Measurements from ENCODE around the gene RIMOC1. TPM values are rescaled to one million over a fixed set of nuclear protein-coding genes. Genes with fewer than 3 reads are reported as not detected.
A peak's percentile ranks its signal among the peaks of the same experiment; 100 is the strongest.

RIMOC1 gene
- total RNA-seq (2014; rRNA removed; shearing (Covaris generic)) = 8.1 and 9.9 TPM in 2 replicates

DNA sequence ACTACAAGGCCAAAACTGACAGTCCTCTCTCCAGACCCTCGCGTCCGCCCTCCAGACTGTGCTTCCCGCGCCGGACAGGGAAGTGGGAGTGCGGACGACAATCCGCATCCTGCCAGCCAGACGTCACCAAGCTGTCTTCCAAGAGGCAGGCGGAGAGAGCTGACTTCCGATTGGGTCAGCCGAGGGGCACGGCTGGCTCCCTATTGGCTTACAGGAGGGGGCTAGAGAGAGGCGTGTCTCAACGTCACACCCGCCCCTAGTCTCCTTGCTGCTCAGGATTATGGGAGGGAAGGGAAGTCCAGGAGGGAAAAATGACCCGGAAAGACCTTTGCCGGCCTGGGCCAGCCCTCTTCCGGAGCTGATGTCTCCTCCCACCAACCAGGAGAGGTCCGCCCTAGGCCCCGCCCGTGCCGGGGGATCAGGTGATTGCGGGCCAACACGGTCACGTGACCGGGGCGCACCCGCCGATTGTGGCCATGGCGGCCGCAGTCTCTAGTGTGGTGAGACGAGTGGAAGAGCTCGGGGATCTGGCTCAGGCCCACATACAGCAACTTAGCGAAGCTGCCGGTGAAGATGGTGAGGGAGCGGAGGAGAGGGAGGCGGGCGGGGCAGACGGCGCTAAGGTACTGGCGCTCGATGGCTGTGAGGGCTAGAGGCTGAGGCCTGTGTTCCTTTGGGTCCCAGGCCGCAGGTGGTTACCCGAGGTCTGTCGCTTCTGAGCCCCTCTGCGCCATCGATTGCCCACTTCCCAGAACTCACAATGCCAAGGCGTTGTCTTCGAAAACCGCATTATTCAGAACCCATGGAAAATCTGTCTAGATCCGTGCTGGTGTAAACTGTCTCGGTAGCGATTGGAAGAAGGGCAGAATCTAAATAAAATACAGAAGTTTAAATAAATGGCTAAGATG lies at the start of gene RIMOC1:
RIMOC1 (plus strand) TSS at position 453 of the 908 bp plus-strand sequence; CDS start at position 477, 24 bp downstream.
- DNase-seq (ENCODE audit: low read depth) = peak; percentile 98

GRCh38 chr5:41856644-41857491 lies 47.3 kb upstream of the RIMOC1 start:
- DNase-seq (ENCODE audit: low read depth) = peak; percentile 44

- no peak for DNase-seq (ENCODE audit: low read depth)
Measured at GRCh38 chr5:41857989-41858388, 46.2 kb upstream of the RIMOC1 start.

- no peak for DNase-seq (ENCODE audit: low read depth)
Measured at GRCh38 chr5:41858890-41859289, 45.3 kb upstream of the RIMOC1 start.

- DNase-seq (ENCODE audit: low read depth) = peak; percentile 4
Measured at GRCh38 chr5:41863871-41864486, 40.2 kb upstream of the RIMOC1 start.

- peak; percentile 27 for DNase-seq (ENCODE audit: low read depth)
Measured at GRCh38 chr5:41869151-41869723, 34.9 kb upstream of the RIMOC1 start.

DNA sequence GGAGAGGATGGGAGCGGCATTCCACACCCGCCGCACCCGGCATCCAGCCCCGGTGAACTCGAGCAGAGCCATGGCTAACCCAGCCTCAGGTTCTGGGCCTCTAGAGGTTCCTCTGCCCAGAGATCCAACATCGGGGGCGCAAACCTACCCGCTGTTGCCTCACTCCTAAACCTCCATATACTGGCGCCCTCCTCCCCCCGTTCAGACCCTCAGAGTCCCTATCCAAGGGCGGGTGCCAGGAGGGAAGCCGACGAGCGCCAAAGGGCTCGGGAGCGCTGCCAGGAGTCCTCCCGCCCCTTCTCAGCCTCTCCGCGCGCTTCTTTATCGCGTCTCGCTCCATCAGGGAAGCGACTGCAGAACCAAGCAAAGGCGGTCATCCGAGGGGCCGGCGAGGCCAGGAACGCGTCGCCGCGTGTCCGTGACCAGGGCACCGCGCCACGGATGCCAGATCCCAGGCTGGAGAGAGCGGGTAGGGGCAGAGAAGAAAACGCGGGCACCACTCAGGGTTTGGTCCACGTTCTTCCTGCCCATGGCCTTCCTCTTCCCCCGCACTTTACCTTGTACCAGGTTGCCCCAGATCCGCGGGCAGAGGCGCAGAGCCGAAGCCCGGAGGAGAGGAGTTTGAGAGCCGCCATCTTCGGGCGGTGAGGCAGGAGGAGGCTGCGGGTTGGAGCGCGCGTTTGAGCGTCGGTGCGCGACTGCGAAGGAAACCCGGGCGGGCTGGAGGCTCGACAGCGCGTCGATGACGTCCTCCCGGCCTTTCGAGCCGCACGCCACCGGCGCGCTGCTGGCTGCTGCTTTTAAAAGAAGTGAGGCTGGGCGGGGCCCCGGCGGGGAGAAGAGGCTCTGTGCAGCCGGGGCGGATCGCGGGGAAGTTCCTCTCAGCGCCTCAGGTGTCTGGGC lies 34.2 kb upstream of the RIMOC1 start, which contains the start of gene OXCT1:
OXCT1 (minus strand) TSS at position 702 of the 903 bp plus-strand sequence; CDS start at position 635, 67 bp downstream.
- DNase-seq (ENCODE audit: low read depth) = peak; percentile 88

DNA sequence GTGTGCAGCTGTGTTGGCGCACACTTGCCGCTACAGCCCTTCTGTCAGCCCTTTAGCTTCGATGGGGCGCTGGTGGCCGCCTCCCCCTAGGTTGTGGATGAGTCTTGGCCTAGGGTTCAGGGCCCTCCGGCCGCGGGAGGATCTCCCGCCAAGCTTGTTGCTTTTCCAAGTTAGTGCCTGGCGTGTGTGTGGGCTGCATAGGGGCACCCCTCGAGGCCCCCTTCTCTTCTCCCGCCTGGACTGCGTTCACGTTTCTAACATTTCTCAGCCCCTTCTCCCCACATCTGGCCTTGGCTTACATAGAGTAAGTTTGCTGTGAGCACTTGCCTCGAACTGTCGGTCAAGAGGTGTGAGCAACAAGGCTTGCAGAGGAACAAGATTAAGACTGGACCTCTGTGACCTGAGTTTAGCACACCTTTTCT lies 33.5 kb upstream of the RIMOC1 start:
- DNase-seq (ENCODE audit: low read depth) = no peak

- DNase-seq (ENCODE audit: low read depth) = peak; percentile 76
Measured at GRCh38 chr5:41871852-41872251, 32.3 kb upstream of the RIMOC1 start.

GRCh38 chr5:41874512-41875060 lies 29.6 kb upstream of the RIMOC1 start:
- DNase-seq (ENCODE audit: low read depth) = no peak

- no peak for DNase-seq (ENCODE audit: low read depth)
Measured at GRCh38 chr5:41875121-41875520, 29.0 kb upstream of the RIMOC1 start.

DNA sequence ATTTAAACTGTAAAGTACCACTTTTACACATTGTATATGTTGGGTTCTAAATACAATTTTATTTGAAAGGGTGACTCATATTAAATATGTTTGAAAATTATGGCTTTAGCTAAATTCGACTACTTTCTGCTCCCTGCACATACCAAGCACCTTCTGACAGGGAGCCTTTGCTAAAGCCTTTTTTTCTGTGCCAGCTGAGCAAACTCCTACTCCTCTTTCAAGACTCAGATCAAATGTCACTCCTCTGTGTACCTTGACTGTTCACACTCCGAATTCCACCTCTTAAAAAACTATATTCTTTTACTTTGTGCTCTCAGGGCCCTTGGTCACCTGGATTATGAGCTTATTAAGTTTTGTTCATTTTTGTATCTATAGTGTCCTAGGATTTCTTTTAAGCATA lies 27.5 kb upstream of the RIMOC1 start:
- DNase-seq (ENCODE audit: low read depth) = no peak

DNA sequence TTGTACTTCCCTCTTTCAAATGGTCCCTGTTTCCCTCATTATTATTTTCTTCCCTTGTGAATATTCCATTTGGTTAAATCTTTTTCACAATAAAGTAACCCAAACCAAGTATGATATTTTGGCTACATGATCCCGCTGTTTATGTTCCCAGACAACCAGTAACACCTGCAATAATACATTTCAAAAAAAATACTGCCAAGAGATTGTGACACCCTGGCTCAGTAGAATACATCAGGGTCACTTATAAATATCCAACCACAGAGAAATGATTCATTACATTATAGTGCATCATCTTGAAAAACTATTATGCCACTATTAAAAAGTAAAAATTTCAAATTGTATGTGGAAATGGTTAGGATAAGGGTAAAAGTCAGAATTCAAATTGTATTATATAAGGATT lies 26.7 kb upstream of the RIMOC1 start:
- DNase-seq (ENCODE audit: low read depth) = no peak

DNA sequence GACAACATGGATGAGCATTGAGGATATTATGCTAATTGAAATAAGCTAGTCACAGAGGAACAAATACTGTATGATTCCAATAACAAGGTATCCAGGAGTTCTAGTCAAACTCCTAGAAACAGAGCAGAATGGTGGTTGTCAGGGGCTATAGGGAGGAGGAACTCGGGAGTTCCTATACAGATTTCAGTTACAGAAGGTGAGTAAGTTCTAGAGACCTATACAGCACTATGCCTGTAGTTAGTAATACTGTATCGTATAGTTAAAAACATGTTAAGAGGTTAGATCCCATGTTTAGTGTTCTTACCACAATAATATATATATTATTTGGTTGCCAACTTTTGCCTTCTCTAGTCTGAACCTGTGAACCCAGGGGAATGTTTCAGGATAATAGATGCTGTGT lies 26.0 kb upstream of the RIMOC1 start:
- no peak for DNase-seq (ENCODE audit: low read depth)

GRCh38 chr5:41878643-41879478 lies 25.3 kb upstream of the RIMOC1 start:
- DNase-seq (ENCODE audit: low read depth) = no peak

DNA sequence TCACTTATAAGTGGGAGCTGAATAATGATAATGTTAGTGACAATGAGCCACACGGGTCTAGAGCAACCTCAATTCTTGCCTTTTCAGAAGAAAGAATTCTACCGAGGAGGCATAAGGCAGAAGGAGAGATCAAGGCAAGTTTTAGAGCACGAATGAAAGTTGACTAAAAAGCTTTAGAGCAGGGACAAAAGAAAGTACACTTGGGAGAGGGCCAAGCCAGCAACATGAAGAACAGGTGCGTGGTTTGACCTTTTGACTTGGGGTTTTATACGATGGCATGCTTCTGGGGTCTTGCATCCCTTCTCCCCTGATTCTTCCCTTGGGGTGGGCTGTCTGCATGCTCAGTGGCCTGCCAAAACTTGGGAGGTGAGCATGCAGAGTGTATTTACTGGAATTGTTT lies 21.4 kb upstream of the RIMOC1 start:
- no peak for DNase-seq (ENCODE audit: low read depth)

DNA sequence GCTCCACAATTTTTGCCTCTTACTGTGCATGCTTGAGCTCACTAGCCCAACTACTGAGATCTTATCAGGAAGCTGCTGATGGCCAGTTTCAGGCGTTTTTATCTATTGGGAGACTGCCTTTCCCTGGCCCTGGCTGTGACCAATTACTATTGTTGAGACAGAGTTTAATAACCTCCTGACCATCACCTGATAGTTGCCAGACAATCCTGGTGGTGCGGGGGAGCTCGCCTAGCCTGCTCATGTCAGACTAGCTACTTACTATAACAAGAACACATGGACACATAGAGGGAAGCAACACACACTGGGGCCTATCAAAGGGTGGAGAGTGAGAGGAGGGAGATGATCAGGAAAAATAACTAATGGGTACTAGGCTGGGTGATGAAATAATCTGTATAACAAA lies 20.9 kb upstream of the RIMOC1 start:
- no peak for DNase-seq (ENCODE audit: low read depth)

DNA sequence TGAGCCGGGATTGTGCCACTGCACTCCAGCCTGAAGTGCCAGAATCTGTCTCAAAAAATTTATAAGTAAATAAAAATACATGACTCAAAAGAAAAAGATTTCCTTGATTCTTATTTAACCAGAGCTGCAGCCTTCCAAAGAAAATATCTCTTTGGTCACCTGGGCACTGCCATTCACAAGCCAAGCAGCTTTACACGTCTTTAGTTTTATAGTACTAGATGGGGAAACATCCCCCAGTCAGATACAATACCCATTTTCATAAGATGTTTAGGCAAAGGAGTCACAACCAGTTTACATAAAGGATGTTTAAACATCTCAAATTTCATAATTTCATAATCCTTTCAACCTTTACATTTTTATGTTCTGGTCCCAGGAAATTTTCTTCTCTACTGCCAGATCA lies 20.2 kb upstream of the RIMOC1 start:
- no peak for DNase-seq (ENCODE audit: low read depth)

GRCh38 chr5:41885286-41885685 lies 18.9 kb upstream of the RIMOC1 start:
- no peak for DNase-seq (ENCODE audit: low read depth)

Measured in Daoy (cell line).